SU-DHL-6 (cell line): ENCODE data around the gene ERC1.

Experiments used
- EZH2phosphoT487 ChIP-seq: fragments of 200-600 bp; sonication (generic), shearing (Covaris generic); conservative IDR thresholded peaks from 2 replicates; pipeline ENCODE4 v1.6.1; 2018; ENCODE audit warnings: mild to moderate bottlenecking, antibody characterized with exemption, low read length, moderate library complexity, mixed read lengths
- TF ChIP-seq, protein P1 (sequence below): fragments of 200-600 bp; sonication (generic); IDR thresholded peaks from one replicate; pipeline ENCODE4 v1.5.1; 2017; ENCODE audit warnings: antibody characterized with exemption, mild to moderate bottlenecking, low read length, moderate library complexity; ENCODE audit not compliant: insufficient read depth, poor library complexity, severe bottlenecking

- TF ChIP-seq, protein P1, sequence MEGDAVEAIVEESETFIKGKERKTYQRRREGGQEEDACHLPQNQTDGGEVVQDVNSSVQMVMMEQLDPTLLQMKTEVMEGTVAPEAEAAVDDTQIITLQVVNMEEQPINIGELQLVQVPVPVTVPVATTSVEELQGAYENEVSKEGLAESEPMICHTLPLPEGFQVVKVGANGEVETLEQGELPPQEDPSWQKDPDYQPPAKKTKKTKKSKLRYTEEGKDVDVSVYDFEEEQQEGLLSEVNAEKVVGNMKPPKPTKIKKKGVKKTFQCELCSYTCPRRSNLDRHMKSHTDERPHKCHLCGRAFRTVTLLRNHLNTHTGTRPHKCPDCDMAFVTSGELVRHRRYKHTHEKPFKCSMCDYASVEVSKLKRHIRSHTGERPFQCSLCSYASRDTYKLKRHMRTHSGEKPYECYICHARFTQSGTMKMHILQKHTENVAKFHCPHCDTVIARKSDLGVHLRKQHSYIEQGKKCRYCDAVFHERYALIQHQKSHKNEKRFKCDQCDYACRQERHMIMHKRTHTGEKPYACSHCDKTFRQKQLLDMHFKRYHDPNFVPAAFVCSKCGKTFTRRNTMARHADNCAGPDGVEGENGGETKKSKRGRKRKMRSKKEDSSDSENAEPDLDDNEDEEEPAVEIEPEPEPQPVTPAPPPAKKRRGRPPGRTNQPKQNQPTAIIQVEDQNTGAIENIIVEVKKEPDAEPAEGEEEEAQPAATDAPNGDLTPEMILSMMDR, result no peak
- no peak for TF ChIP-seq EZH2phosphoT487
These were observed 55.7 kb downstream of the ERC1 start for GRCh38 chr12:1046727-1047126.
